Kidney (tissue), 14 donors: ENCODE measurements around the gene ENPP1. TPM values are rescaled to one million over a fixed set of nuclear protein-coding genes. Genes with fewer than 3 reads are reported as not detected.
A peak's percentile ranks its signal among the peaks of the same experiment; 100 is the strongest.

ENCODE experiments used
- DNase-seq, 5 donors: peaks; one replicate each; pipeline ENCODE4 v3.0.0-alpha.2; 2013 to 2020
- FAIRE-seq: peaks from 2 replicates; lab custom pipeline; 2012; peaks lifted over from hg19 to GRCh38; lab: Jason Lieb, UNC
- H3K27ac ChIP-seq, 2 donors: one replicate each; pipeline ENCODE4 v1.7.0; 2013; ENCODE audit warnings: low read depth in 2 of 2, low read length in 2 of 2, inconsistent platforms in 1 of 2
- H3K27me3 ChIP-seq: one replicate; pipeline ENCODE4 v1.7.1; 2013; ENCODE audit warnings: low read length, inconsistent platforms; ENCODE audit not compliant: control insufficient read depth, insufficient read depth
- H3K36me3 ChIP-seq, 3 donors: one replicate each; pipeline versions ENCODE4 v1.7.0 to v1.7.1; 2013; ENCODE audit warnings: low read length in 3 of 3, control low read depth in 1 of 3, inconsistent platforms in 1 of 3; ENCODE audit not compliant: insufficient read depth in 3 of 3, control insufficient read depth in 2 of 3
- H3K4me1 ChIP-seq, 3 donors: one replicate each; pipeline versions ENCODE4 v1.7.0 to v1.7.1; 2013; ENCODE audit warnings: low read length in 3 of 3, inconsistent platforms in 1 of 3, low read depth in 1 of 3; ENCODE audit not compliant: control insufficient read depth in 2 of 3, insufficient read depth in 2 of 3
- H3K4me3 ChIP-seq, 3 donors: one replicate each; pipeline versions ENCODE4 v1.7.0 to v1.8.1; 2013; ENCODE audit warnings: low read length in 3 of 3, control low read depth in 1 of 3, inconsistent platforms in 1 of 3
- H3K9ac ChIP-seq, 3 donors: one replicate each; pipeline versions ENCODE4 v1.7.0 to v1.7.1; 2013; ENCODE audit warnings: low read length in 3 of 3, control low read depth in 1 of 3, inconsistent platforms in 1 of 3
- H3K9me3 ChIP-seq, 3 donors: one replicate each; pipeline versions ENCODE4 v1.7.0 to v1.7.1; 2013; ENCODE audit warnings: low read length in 3 of 3, control low read depth in 1 of 3, inconsistent platforms in 1 of 3; ENCODE audit not compliant: control insufficient read depth in 2 of 3, insufficient read depth in 1 of 3
- CTCF ChIP-seq: IDR thresholded peaks from 3 replicates; pipeline ENCODE4 v1.5.1; 2012; ENCODE audit warnings: mild to moderate bottlenecking, moderate library complexity, borderline replicate concordance; ENCODE audit not compliant: insufficient read depth; ENCODE audit errors: extremely low read depth
- intact Hi-C: fragments of 100-400 bp; cut with DNase I; formaldehyde crosslinking; loops from one replicate; pipeline ENCODE4 v1.11.1; 2022
- polyA plus RNA-seq: library from polyadenylated mRNA; stranded (reverse); fragments of 350-450 nt; fragmentation: Illumina TruSeq; extraction: RNeasy Lipid Tissue Mini Kit (QIAGEN cat#74804); gene quantifications from one replicate; pipeline ENCODE4 v1.2.3, GENCODE V29; 2014; ENCODE audit warnings: low read depth, low replicate concordance; ENCODE audit not compliant: insufficient read depth
- total RNA-seq: library from RNA; stranded (reverse); fragmentation: NEBNext Ultra II Directional; extraction: Animal tissue kit (Norgen Biotek cat#: 25700); gene quantifications from one replicate; pipeline ENCODE4 v1.2.1, GENCODE V29; 2021
- donor health status: control.
- donor health status: control.
- donor health status: control.
- donor health status: control.
- donor health status: control.
- donor health status: DM: yes; HTN: yes; CAD: no.
- donor health status: Normal renal cell carcinoma (clear cell type).

The ENPP1 gene
- total and polyA plus RNA-seq, 2 donors from 2014 or later = 3.7 to 6.5 TPM

DNA sequence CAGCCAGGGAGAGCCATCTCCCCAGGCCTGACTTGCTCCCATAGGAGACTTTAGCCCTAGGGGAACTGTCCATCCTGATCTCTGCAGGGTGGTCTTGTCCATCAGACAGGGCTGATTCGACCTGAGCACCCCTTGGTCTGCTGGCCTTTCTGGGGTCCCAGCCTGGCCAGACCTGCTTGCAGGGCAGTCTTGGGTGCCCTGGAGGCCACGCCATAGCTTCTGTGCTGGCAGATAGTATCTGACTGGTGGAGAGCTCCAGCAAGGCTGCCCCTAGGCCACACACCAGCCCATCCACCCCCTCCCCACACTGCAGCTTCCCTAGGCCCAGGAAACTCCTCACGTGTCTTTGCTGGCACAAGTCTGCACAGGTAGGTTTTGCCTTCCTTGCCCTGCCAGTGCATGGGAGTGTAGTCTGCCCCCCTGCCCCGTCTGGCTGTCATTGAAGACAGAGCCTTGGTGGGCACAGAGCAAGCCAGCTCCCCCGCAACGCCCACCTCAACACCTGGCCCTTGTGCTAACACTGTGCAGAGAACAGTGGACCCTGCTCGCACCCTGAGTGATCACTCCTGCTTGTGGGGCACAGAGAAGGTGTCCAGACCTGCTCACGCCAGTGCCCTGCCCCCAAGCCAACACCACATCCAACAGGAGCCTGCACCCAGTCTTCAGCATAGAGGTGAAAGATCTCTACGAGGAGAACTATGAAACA is 111.0 kb downstream of the ENPP1 start:
- no peak for TF ChIP-seq CTCF
- H3K9me3 ChIP-seq = no peaks in the 10 kb centered on the region
- no peaks in the 10 kb centered on the region for H3K36me3 ChIP-seq
- DNase-seq = peak in 1 of 5 donors; percentile 34
- H3K4me3 ChIP-seq = no peak overlapping the region
- H3K4me1 ChIP-seq = no peaks in the 10 kb centered on the region
- FAIRE-seq = no peak
- no peak overlapping the region for H3K27ac ChIP-seq
- no peak overlapping the region for H3K9ac ChIP-seq
- no peaks in the 10 kb centered on the region for H3K27me3 ChIP-seq
- intact Hi-C loops = loop anchor here (10.0 kb wide), 1 partner anchor 224 kb away; no protein-coding TSS in a partner anchor

DNA sequence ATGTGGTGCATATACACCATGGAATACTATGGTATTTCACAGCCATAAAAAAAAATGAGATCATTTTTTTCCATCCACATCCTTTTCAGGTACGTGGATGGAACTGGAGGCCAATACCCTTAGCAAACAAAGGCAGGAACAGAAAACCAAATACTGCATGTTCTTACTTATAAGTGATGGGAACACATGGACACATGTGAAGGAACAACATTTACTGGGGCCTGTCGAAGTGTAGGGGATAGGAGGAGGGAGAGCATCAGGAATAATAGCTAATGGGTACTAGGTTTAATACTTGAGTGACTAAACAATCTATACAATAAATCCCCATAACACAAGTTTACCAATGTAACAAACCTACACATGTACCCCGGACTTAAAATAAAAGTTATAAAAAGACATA is 112.8 kb downstream of the ENPP1 start:
- H3K9me3 ChIP-seq = no peaks in the 10 kb centered on the region
- intact Hi-C loops = loop anchor here (10.0 kb wide), 1 partner anchor 294 kb away; no protein-coding TSS in a partner anchor
- no peaks in the 10 kb centered on the region for H3K4me1 ChIP-seq
- H3K27me3 ChIP-seq = no peaks in the 10 kb centered on the region
- DNase-seq (no peak), FAIRE-seq (no peak)
- no peak overlapping the region for H3K27ac ChIP-seq
- H3K36me3 ChIP-seq = no peaks in the 10 kb centered on the region
- TF ChIP-seq CTCF = no peak
- H3K9ac ChIP-seq = no peak overlapping the region
- H3K4me3 ChIP-seq = no peak overlapping the region

DNA sequence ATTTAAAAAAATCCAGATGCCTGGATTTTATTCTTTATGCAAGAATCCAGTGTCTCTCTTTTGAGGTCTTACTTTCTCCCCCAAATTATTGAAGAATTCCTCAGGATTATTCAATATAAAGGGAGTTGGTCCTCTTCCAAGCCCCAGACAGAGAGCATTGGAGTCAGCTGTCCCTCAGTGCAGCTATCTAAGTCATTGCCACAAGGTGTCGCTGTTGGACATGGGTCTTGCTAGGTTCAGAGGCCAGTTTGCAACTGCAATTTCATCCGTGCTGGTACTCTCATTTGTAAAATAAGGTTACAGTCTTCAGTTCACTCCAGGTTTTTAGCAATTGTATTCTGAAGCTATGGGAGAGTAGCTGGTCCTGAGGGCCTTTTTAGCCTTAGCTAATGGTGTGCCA is 115.5 kb downstream of the ENPP1 start:
- Histone ChIP-seq H3K4me3 (no peak overlapping the region), H3K36me3 (no peaks in the 10 kb centered on the region), H3K27me3 (no peaks in the 10 kb centered on the region), H3K9me3 (no peaks in the 10 kb centered on the region), H3K27ac (no peak overlapping the region), H3K4me1 (no peaks in the 10 kb centered on the region), H3K9ac (no peak overlapping the region)
- peak; percentile 81 for TF ChIP-seq CTCF
- peak in 4 of 5 donors; percentile 49 to 71 (median 56) for DNase-seq
- intact Hi-C loops = loop anchor here (10.0 kb wide), 1 partner anchor 291 kb away; no protein-coding TSS in a partner anchor
- no peak for FAIRE-seq
